AG09309 (cell line): ENCODE data around the gene WDR44.

Source experiments
- DNase-seq: peaks from one replicate; pipeline ENCODE4 v3.0.0-alpha.2; 2010; ENCODE audit warnings: low read depth
- H3K4me3 ChIP-seq: 2 replicates; pipeline ENCODE4 v1.5.1; 2011; ENCODE audit warnings: mild to moderate bottlenecking, low read depth, low read length, moderate library complexity; ENCODE audit not compliant: control insufficient read depth
- TF ChIP-seq, protein P1 (sequence below): IDR thresholded peaks from 2 replicates; pipeline ENCODE4 v1.5.1; 2011; ENCODE audit warnings: mild to moderate bottlenecking, low read depth, low read length, inconsistent platforms; ENCODE audit not compliant: insufficient read depth, control insufficient read depth; ENCODE audit errors: missing control alignments

WDR44 gene

DNA sequence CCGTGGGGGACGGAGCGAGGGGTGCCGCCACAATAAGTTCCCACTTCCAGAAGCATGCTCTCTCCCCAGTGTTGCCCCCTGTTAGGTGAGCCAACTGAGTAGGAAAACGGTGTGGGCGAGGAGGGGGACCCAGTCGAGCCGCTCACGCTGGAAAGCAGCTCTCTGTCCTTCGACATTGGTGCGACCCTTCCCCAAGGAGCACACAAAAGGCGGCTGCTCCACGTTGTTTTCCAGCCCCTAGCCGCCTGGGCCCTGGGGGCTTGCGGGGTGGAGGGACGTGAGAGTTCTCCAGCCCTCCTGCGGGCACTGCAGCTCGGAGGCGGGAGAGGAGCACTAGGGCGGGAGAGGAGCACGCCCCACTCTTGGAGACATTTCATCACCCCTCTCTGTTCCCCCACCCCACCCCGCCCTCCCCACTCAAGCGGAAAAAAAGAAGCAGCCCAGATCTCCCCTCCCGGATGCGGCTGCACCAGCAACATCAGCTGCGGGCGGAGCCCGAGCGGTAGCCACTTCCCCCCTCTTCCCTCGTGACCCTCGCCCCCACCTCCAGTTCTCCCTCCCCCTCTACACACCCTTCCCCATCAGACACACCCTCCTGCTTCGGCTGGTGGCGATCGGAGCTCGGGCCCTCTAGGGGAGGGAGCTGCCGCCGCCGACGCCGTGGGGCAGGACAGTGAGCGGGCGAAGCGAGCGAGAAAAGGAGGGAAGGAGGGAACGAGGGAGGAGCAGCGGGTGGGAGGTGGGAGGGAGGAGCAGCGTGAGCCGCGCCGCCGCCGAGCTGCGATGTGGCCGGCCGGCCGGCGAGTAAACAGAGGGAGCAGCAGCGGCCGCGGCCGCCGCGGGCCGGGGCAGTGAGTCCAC, 149.4 kb downstream of the WDR44 start, which contains the start of gene DOCK11:
TSS of gene DOCK11 (plus strand) at position 755 of the 861 bp plus-strand sequence. CDS start 157 bp downstream, outside the sequence.
- TF ChIP-seq, protein P1, sequence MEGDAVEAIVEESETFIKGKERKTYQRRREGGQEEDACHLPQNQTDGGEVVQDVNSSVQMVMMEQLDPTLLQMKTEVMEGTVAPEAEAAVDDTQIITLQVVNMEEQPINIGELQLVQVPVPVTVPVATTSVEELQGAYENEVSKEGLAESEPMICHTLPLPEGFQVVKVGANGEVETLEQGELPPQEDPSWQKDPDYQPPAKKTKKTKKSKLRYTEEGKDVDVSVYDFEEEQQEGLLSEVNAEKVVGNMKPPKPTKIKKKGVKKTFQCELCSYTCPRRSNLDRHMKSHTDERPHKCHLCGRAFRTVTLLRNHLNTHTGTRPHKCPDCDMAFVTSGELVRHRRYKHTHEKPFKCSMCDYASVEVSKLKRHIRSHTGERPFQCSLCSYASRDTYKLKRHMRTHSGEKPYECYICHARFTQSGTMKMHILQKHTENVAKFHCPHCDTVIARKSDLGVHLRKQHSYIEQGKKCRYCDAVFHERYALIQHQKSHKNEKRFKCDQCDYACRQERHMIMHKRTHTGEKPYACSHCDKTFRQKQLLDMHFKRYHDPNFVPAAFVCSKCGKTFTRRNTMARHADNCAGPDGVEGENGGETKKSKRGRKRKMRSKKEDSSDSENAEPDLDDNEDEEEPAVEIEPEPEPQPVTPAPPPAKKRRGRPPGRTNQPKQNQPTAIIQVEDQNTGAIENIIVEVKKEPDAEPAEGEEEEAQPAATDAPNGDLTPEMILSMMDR: no peak
- H3K4me3 ChIP-seq: peak within 1 kb of the TSS; percentile 81
- DNase-seq: peak; percentile 47

GRCh38 chrX:118495958-118496762, 150.3 kb downstream of the WDR44 start:
- no peak for DNase-seq
- peak overlapping the region; percentile 81 for H3K4me3 ChIP-seq
- TF ChIP-seq, protein P1: no peak

DNA sequence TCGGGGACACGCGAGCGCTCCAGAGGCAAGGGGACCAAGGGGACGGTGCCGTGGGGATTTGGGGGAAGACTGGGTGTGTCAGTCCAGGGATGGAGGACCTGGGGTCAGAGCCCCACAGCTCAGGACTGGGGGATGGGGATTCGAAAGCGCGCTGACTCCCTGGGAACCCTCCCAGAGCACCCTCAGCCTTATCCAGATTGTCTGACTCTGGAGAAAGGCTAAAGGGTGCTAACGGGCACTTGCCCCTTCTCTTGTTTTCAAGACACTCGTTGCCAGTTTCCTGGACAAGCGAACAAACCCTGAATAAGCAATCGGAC, 150.8 kb downstream of the WDR44 start:
- H3K4me3 ChIP-seq: peak overlapping the region; percentile 81
- no peak for DNase-seq
- TF ChIP-seq, protein P1: no peak

- no peak for DNase-seq
- H3K4me3 ChIP-seq: peak overlapping the region; percentile 81
Measured at GRCh38 chrX:118497180-118497818, 151.4 kb downstream of the WDR44 start.

DNA sequence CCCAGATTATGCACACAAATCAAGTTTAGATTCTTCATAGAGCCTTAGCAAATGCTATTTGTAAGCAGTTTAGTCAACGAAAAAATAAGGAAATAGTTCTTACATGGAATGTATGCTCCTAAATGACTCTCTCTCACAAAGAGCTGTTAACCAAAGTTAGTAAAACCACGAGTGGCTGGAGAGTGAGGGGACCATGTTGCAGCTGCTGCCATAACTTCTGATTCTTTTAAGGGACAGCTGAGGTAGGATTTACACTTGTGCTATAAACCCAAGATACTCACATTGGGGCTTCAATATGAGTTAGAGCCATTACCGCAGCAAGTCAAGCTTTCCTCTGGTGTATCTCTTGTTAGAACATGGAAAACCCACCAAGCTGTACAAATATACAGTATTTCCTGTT, 152.4 kb downstream of the WDR44 start:
- H3K4me3 ChIP-seq: no peak overlapping the region
- TF ChIP-seq, protein P1: no peak
- no peak for DNase-seq

More at GRCh38 chrX:118497180-118497818, 151.4 kb downstream of the WDR44 start:
- TF ChIP-seq, protein P1: no peak

GRCh38 chrX:118498755-118499154, 152.8 kb downstream of the WDR44 start:
- DNase-seq: no peak
- no peak overlapping the region for H3K4me3 ChIP-seq
- TF ChIP-seq, protein P1: no peak
